ENCODE measurements around the gene TMEM106C.

TMEM106C gene

GRCh38 chr12:47997321-47997720, 33.9 kb downstream of the TMEM106C start:
- no peak for DNase-seq

DNA sequence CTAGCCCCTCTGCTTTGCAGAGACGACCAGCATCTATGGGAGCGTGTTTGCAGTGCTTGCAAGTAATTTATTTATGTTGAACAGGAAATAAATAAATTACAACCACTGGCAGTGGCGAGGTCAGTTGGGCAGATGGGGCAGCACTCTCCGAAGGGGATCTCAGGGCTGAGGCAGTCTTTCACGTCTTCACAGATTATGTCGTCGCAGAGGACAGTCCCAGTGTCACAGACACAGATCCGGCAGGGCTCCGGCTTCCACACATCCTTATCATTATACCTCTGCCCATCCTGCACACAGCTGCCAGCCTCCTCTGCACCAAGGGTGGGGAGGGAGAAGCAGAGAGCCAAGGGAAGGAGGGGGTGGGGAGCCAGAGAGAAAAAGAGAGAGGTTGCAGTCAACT, 36.4 kb downstream of the TMEM106C start:
- DNase-seq = no peak

DNA sequence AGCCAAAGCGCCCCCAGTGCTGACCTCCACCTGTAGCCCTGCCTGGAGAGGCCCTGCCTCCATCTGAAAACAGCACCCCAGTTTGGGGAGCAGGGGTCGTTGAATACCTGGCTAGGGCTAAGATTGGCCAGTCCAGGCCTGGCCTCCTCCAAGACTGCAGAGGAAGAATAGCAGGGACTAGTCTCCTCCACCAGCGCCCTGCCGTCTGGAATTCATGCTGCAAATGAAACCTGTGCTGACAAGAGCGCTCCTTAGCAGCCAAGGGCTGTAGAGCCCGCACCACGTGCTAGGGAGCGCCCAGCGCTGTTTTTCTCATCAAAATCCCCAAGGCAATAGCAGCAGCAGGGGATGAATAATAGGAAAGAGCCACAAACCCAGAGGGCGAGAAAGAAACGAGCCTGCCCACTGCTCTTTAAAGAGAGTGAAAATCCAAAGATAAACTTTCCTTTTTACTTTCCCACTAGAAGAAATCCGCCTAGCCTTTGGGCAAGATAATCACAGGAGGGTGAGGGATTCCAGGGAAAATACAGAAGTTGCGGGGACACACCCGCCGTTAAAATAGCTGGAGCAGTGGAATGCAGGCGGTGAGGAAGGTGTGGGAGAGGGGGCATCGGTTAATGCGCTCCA, 37.6 kb downstream of the TMEM106C start:
- no peak for DNase-seq

- peak; percentile 10 for DNase-seq
These were observed 38.4 kb downstream of the TMEM106C start for GRCh38 chr12:48001505-48002413.

- no peak for DNase-seq
These were observed 39.0 kb downstream of the TMEM106C start for GRCh38 chr12:48002414-48002730.

- no peak for DNase-seq
These were observed 39.4 kb downstream of the TMEM106C start for GRCh38 chr12:48002773-48003218.

DNA sequence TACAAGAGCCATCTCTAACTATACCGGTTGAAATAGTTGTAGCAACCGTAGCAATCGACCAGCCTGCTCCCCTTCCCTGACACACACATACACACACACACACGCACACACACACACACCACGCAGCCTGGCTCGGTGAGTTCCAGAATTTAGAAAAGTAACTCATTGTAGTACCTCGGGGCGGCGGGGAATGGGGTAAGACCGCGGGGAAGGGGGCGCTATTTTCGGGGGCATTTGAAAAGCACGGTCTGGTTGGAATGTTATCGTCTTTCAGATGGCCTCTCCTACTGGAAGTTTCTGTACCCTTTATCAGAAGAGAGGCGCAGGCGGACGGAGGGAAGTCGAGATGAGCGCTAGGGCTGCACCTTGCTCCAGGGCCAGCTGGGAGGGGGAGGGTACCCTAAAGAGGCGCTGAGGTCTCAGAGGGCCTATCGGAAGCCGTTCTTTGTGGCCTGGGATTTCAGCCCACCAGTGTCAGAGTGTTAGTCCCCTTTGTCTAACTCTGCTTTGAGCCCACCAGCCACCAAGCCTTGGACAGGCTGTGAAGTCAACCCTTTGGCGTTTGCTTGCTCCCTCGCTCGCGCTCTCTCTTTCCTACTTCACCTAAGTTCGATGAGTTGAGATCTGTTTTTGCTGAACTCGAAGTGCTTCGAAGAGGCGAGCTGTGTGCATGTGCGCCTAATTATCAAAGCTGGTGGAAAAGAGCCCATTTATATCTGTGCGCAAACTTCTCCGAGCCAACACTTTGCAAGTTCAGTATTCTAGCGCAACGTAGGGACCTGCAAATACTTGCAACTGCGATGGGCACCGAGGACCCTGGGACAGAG, 40.0 kb downstream of the TMEM106C start:
- DNase-seq = no peak

- DNase-seq = no peak
These were observed 40.9 kb downstream of the TMEM106C start, which contains the start of gene COL2A1 for GRCh38 chr12:48004053-48004941. TSS of gene COL2A1 (minus strand) at chr12:48004476. CDS start at chr12:48004321, 155 bp downstream.

DNA sequence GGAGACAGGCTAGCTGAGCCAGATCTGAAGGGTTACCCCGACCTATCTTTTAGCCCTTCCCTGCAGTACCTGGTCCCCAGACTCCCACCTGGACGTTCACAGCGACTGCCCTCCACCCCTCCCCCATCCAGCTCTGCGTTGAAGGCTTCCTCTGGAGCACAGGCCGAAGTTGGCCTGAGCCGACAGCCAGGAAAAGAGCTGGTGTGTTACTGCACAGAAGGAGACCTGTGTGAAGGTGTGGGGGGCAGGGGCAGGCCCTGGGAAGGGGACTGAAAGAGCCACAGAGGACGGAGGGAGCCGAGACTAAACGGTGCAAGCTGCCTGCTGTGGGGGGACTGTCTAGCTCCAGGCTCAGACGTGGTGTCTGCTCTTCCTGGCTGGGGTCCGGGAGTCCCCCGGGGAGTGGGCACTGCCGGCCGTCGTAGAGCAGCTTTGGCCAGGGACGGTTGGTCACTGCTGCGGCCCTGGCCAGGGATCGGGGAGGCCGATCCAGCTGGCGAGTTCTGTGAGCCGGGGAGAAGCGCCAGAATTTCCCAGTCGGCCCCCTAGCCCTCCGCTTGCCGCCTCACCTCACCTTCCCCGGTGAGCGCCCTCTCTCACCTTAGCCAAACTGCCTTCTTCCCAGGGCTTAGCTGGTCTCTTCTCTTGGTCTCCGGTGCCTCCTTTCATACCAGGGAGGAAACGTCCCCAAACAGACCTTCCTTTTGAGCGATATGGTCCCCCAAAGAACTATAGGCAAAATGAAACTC, 41.8 kb downstream of the TMEM106C start:
- DNase-seq = no peak

DNA sequence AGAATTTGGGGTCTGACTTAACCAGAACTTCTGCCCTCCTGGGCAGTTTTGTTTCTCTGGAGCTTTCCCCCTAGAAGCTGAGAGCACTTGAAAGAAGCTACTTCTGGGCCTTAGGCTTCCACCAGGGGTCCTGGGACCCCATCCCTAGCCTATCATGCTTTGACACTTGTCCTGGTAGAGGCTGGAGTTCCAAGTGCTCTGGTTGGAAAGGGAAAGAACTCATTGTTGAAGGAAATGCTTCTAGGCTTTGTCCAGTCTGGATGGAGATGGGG, 42.3 kb downstream of the TMEM106C start:
- DNase-seq = no peak

DNA sequence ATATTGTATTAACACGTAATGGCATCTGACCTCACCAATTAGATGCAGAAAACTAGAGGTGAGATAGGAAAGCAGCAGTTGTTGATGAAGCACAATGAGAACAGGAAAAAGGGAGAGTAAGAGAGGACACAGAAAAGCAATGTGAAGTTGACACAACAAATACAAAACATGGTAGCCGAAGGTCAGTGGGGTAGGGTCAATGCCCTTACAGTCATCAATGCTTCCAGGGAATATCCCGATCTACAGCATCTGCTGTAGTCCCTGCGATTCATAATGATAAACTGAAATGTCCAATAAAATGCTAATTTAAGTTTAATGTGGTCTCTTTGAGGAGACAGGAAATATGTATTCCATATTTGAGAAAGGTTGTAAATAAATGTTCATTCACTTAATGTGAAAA, 43.8 kb downstream of the TMEM106C start:
- DNase-seq = no peak

- no peak for DNase-seq
These were observed 45.0 kb downstream of the TMEM106C start for GRCh38 chr12:48008349-48008748.

DNA sequence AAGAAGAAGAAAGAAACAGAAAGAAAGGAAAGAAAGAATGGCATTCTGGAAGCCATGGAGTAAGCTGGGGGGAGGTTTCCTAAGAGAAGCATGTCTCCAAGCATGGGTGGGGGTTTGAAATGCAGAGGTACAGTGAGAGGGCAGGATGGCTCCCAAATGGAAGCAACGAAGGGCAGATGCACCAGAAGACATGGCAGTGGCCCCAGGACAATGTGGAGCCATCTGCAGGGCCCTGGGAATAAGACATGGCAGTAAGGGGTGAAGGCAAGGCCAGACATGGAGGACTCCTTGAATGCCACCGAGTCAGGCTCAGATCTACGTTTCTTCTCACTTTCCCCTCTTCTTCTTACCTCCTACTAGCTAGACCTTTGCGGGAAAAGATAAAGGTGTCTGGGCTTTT, 45.6 kb downstream of the TMEM106C start:
- DNase-seq = no peak

DNA sequence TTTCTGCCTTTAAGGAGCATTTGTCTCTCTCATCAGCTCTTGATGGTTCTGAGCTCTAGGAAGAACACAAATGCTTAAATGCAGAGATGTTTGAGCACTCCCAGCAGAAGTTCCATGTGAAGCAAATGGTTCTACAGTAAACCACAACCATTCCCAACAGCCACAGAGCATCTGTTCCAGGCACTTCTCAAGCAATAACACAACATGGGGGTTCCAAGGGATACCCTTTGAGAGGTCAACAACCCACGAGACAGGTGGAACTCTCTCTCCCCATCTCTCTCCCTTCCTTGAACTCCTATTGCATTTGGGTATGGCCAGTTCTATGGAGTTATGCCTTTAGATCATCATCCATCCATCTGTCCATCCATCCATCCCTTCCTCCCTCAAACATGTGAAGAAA, 46.1 kb downstream of the TMEM106C start:
- no peak for DNase-seq

DNA sequence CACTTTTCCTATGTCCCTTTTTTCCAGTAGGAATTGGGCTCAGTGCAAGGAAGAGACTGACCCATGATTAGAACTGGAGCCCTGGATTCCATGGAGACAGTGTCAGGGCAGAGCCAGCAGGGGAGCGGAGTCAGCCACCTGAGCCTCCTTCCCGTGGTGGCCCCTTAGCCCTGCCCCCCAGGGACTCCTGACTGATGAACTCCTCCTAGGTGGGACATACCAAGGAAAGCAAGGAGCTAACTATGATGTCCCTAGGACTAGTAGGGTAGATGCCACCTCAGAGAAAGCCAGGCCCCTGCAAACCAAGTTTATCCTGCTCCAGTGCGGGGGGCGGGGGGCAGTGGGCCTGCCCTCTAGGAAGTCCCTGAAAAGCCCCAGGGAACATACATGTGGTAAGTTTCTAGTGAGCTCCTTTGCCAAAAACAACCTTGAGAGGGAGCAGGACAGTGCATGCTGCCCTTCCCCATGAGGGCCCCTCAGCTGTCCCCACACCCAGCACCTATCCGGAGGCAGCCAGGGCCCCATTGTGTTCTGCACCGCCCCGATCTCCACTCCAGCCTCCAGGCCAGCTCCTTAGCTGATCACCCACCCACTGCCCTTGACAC, 47.1 kb downstream of the TMEM106C start:
- DNase-seq = no peak

DNA sequence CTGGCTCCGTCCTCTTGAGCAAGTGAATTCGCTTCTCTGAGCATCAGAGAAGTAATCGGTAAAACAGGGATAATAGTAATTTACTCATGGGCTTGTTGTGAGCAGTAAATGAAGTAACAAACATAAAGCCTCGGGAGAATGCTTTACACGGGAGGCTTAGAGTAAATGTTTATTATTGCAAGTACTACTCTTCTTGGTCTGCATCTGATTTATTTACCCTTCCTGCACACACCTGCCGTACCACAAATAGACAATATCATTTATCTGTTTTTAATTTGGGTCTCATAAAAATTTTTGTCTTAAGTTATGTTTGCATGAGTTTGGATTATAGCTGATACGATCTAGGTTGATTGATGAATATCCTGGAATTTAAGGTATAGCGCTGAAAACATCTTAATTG, 48.7 kb downstream of the TMEM106C start:
- DNase-seq = no peak

DNA sequence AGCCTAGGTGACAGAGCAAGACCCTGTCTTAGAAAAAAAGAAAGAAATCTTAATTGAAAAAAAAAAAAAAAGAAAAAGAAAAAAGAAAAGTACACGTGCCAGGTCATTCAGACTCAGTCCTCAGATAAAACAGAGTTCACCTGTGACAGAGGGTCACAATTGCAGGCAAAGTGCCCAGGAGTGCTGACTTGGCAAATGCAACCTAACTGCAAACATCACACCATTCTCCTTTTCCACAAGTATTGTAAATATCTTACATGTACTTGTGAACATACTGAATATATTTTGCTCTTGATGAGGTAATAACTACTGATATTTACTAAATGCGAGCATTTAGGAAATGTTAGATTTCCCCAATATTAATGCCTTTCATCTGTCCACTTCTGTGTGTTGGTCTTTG, 49.9 kb downstream of the TMEM106C start:
- DNase-seq = no peak

- DNase-seq = no peak
These were observed 51.7 kb downstream of the TMEM106C start for GRCh38 chr12:48015129-48015528.

GRCh38 chr12:48015954-48016353, 52.6 kb downstream of the TMEM106C start:
- DNase-seq = no peak

GRCh38 chr12:48016373-48017020, 53.1 kb downstream of the TMEM106C start:
- no peak for DNase-seq

- peak; percentile 77 for DNase-seq
These were observed 54.1 kb downstream of the TMEM106C start for GRCh38 chr12:48017496-48017895.
